Large intestine (tissue), 3 donors: ENCODE measurements around the gene UROS. TPM values are rescaled to one million over a fixed set of nuclear protein-coding genes. Genes with fewer than 3 reads are reported as not detected.

Experiments
- DNase-seq, 2 donors: peaks; one replicate each; pipeline versions ENCODE4 v3.0.0 to v3.0.0-alpha.2; 2013
- H3K27ac ChIP-seq: one replicate; pipeline ENCODE4 v1.5.1; 2013; ENCODE audit warnings: low read length
- H3K27me3 ChIP-seq: 2 replicates; pipeline ENCODE4 v1.6.1; 2013; ENCODE audit warnings: low read length; ENCODE audit not compliant: control insufficient read depth, insufficient read depth
- H3K36me3 ChIP-seq: 2 replicates; pipeline ENCODE4 v1.6.1; 2013; ENCODE audit warnings: low read length; ENCODE audit not compliant: control insufficient read depth, insufficient read depth
- H3K4me1 ChIP-seq: one replicate; pipeline ENCODE4 v1.6.1; 2013; ENCODE audit warnings: low read length; ENCODE audit not compliant: control insufficient read depth, insufficient read depth
- H3K4me3 ChIP-seq: one replicate; pipeline ENCODE4 v1.5.1; 2013; ENCODE audit warnings: low read length
- H3K9me3 ChIP-seq: one replicate; pipeline ENCODE4 v1.6.1; 2013; ENCODE audit warnings: mild to moderate bottlenecking, low read depth, low read length, moderate library complexity; ENCODE audit not compliant: control insufficient read depth
- WGBS: methylation state at CpG from one replicate; pipeline ENCODE4 v1.1.5; 2013; ENCODE audit warnings: low lambda C conversion rate; ENCODE audit not compliant: insufficient coverage; 5-methylcytosine and 5-hydroxymethylcytosine counted together
- polyA plus RNA-seq: library from polyadenylated mRNA; unstranded; fragments of 120-200 nt; gene quantifications from one replicate; pipeline ENCODE4 v1.2.1, GENCODE V29; 2013

The UROS gene
- polyA plus RNA-seq, 1 donor, result 47.8 TPM

DNA sequence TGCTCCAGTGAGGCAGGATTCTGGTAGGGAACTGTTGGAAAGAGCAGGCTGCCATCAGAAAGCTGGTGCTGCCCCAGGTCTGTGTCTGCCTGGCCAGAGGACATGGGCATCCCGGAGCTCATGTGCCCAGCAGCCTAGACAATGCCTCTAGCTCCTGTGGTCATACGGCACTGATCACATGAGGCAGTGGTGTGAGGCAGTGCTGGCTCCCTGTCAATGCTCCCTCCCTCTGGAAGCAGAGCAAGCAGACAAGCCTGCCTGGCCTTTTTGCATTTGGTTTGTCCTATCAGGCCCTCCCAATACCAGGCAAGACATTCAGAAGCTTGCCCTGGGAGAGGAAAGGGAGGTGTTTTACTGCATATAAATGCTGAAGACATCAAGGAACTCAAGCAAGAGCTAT, 27.9 kb downstream of the UROS start:
- WGBS, result no CpG with 5 or more reads among the region's 2 CpGs
- H3K9me3 ChIP-seq, result no peaks in the 10 kb centered on the region
- H3K27me3 ChIP-seq, result no peaks in the 10 kb centered on the region
- H3K4me1 ChIP-seq, result no peaks in the 10 kb centered on the region
- no peak for DNase-seq
- no peak overlapping the region for H3K27ac ChIP-seq
- no peak overlapping the region for H3K4me3 ChIP-seq
- H3K36me3 ChIP-seq, result peaks cover 65% of the 10 kb centered on the region

DNA sequence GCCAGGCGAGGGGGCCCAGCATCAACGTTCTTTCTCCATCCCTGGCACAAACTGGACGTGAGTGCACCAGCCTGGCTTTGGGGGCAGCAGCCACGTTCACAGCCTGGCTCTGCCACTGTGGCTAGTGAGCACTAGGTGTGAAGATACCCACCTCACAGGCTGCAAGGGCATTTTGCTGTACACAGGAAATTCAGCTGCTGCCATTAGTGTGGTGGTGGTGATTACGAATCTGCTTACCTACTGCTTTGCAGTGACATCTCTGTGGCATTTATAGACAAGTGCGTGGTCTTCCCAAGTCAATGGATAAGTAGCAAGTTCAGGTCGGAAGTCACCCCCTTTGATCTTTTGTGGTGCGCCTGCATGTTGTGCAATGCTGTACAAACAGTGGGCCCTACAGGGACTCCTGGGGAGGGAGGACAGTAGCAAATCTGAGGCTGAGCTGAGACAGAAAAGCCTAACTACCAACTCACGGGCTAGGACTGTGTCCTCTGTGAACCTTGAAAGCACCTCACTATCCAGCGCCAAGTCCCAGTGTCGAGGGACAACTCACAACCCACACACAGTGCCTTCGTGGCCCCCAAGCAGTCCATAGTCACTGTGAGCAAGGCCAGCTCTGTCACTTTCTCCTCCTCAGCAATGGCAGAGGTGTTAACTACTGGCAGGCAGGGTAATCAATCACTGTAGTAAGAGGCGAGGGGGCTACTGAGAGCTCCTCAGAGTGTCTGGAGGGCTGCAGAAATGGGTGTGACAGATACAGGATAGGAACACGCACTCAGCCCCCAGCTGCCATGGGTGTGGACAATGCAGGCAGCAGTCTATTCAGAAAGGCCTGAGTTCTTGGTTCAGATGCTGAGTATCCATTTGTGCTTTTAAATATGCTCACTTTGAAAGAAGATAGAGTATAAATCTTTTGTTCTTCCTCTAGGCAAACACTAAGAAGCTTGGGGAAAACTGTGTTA, 30.4 kb downstream of the UROS start:
- H3K4me1 ChIP-seq, result no peaks in the 10 kb centered on the region
- no peak for DNase-seq

DNA sequence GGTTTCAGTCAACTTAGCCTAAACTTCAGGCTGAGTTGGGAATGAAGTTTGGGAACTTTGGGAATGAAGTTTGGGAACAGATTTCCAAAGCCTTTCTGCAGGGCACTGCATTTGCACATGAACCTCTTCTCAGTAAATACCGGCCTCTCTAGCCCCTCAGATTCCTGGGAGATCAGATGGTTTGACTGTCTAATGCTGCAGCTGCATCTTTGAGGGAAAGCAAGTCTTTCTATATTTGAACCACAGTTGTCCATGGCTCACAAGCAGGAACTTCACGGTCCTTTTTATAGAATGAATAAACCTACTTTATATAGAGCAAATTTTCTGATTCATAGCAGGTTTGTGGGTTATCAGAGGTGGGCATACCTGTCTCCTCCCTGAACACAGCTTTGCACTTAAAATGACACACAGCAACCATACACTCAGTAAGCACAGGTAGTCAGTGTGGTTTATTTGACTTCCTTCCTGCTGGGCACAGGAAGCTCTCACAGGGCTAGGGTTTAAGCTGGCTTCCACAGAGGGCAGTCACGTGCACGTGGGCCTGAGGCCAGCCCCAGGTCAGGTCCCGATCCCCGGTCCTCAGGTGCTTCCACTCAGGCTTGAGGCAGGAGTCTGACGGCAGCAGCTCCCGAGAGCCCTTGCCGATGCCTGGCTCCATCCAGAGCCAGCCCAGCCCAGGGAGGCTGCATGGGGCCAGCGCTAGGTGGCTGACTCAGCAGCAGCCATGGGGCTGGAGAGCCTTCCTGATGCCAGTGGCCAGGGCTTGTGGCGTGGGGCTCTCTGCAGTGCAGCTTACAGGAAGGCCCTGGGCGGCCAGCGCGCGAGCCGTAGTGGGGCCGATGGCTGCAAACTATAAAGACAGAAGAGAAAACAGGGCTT, 34.7 kb downstream of the UROS start:
- H3K4me3 ChIP-seq, result no peak overlapping the region
- no peaks in the 10 kb centered on the region for H3K4me1 ChIP-seq
- WGBS, result no CpG with 5 or more reads among the region's 17 CpGs
- no peak for DNase-seq
- H3K9me3 ChIP-seq, result no peaks in the 10 kb centered on the region
- H3K27me3 ChIP-seq, result no peaks in the 10 kb centered on the region
- peaks cover 36% of the 10 kb centered on the region for H3K36me3 ChIP-seq
- H3K27ac ChIP-seq, result no peak overlapping the region

More for the DNA sequence above, 30.4 kb downstream of the UROS start:
- Histone ChIP-seq H3K9me3 (no peaks in the 10 kb centered on the region), H3K36me3 (peaks cover 73% of the 10 kb centered on the region), H3K27me3 (no peaks in the 10 kb centered on the region), H3K4me3 (no peak overlapping the region), H3K27ac (no peak overlapping the region)
- WGBS, result no CpG with 5 or more reads among the region's 14 CpGs

GRCh38 chr10:125785791-125786190, 37.3 kb downstream of the UROS start:
- no peak overlapping the region for H3K4me3 ChIP-seq
- H3K9me3 ChIP-seq, result no peaks in the 10 kb centered on the region
- no peaks in the 10 kb centered on the region for H3K4me1 ChIP-seq
- DNase-seq, result no peak
- WGBS, result no CpG with 5 or more reads among the region's 9 CpGs
- no peak overlapping the region for H3K27ac ChIP-seq
- H3K27me3 ChIP-seq, result no peaks in the 10 kb centered on the region
- peaks cover 21% of the 10 kb centered on the region for H3K36me3 ChIP-seq

GRCh38 chr10:125783957-125784356, 39.1 kb downstream of the UROS start:
- no peak for DNase-seq
- WGBS, result no CpG with 5 or more reads among the region's 6 CpGs

GRCh38 chr10:125783408-125783807, 39.6 kb downstream of the UROS start:
- no peak overlapping the region for H3K4me3 ChIP-seq
- no peak overlapping the region for H3K27ac ChIP-seq
- DNase-seq, result no peak
- no peaks in the 10 kb centered on the region for H3K9me3 ChIP-seq
- no peaks in the 10 kb centered on the region for H3K27me3 ChIP-seq
- no peaks in the 10 kb centered on the region for H3K4me1 ChIP-seq
- no CpG with 5 or more reads among the region's 7 CpGs for WGBS
- peaks cover 6% of the 10 kb centered on the region for H3K36me3 ChIP-seq

More at GRCh38 chr10:125783957-125784356, 39.1 kb downstream of the UROS start:
- Histone ChIP-seq H3K27ac (no peak overlapping the region), H3K9me3 (no peaks in the 10 kb centered on the region), H3K36me3 (peaks cover 9% of the 10 kb centered on the region), H3K4me1 (no peaks in the 10 kb centered on the region), H3K4me3 (no peak overlapping the region), H3K27me3 (no peaks in the 10 kb centered on the region)

GRCh38 chr10:125782616-125783015, 40.4 kb downstream of the UROS start:
- Histone ChIP-seq H3K4me1 (no peaks in the 10 kb centered on the region), H3K27ac (no peak overlapping the region), H3K9me3 (no peaks in the 10 kb centered on the region), H3K4me3 (no peak overlapping the region), H3K36me3 (no peaks in the 10 kb centered on the region), H3K27me3 (no peaks in the 10 kb centered on the region)
- no peak for DNase-seq
- no CpG with 5 or more reads among the region's 11 CpGs for WGBS

GRCh38 chr10:125782054-125782453, 41.0 kb downstream of the UROS start:
- no peaks in the 10 kb centered on the region for H3K27me3 ChIP-seq
- H3K4me3 ChIP-seq, result no peak overlapping the region
- no peaks in the 10 kb centered on the region for H3K36me3 ChIP-seq
- H3K27ac ChIP-seq, result no peak overlapping the region
- no peak for DNase-seq
- H3K4me1 ChIP-seq, result no peaks in the 10 kb centered on the region
- WGBS, result 80% methylated on average over 4 of the region's 11 CpGs
- no peaks in the 10 kb centered on the region for H3K9me3 ChIP-seq

- no peak for DNase-seq
- H3K4me3 ChIP-seq, result no peak overlapping the region
- WGBS, result no CpG with 5 or more reads among the region's 8 CpGs
- no peaks in the 10 kb centered on the region for H3K9me3 ChIP-seq
- H3K27me3 ChIP-seq, result no peaks in the 10 kb centered on the region
- no peaks in the 10 kb centered on the region for H3K4me1 ChIP-seq
- H3K36me3 ChIP-seq, result no peaks in the 10 kb centered on the region
- no peak overlapping the region for H3K27ac ChIP-seq
Measured at GRCh38 chr10:125781374-125781773, 41.7 kb downstream of the UROS start.
